ENCODE results near the gene MAGEA4.

DNA sequence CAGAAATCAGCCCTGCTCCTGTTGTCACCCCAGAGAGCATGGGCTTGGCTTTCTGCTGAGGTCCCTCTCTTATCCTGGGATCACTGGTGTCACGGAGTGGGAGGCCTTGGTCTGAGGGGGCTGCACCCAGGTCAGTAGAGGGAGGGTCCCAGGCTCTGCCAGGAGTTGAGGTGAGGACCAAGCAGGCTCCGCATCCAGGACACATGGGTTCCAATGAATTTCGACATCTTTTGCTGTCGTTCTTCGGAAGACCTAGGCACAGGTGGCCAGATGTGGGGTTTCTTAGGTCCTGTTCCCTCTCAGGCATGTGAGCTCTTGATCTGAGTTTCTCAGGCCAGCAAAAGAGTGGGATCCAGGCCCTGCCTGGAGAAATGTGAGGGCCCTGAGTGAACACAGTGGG lies 10.0 kb downstream of the MAGEA4 start:
- TF ChIP-seq CTCF (IDR thresholded peaks at IDR 0.05) = no peak
- no peak for TF ChIP-seq POLR2A (IDR thresholded peaks at IDR 0.05)
